Right lobe of liver (tissue), 6 donors: Measurements from ENCODE around the gene XCR1. TPM values are rescaled to one million over a fixed set of nuclear protein-coding genes. Genes with fewer than 3 reads are reported as not detected.
A peak's percentile ranks its signal among the peaks of the same experiment; 100 is the strongest.

Experiments used
- ATAC-seq, 4 donors: fragments of 200-7000 bp; cut with Tn5 transposase; one replicate each; pipeline ENCODE4 v1.9.1; 2020; ENCODE audit warnings: mild to moderate bottlenecking in 4 of 4, moderate library complexity in 4 of 4
- DNase-seq, 3 donors: peaks; one replicate each; pipeline ENCODE4 v3.0.0-alpha.2; 2020
- H3K27ac ChIP-seq, 3 donors: fragments of 200-600 bp; one replicate each; pipeline ENCODE4 v1.8.0; 2022
- H3K27me3 ChIP-seq, 2 donors: fragments of 200-600 bp; one replicate each; pipeline ENCODE4 v1.8.0; 2022
- H3K36me3 ChIP-seq, 4 donors: fragments of 200-600 bp; sonication (generic) in 1 of 4; one replicate each; pipeline versions ENCODE4 v1.5.1 to v1.8.0; 2017 to 2022; ENCODE audit warnings: control low read depth in 1 of 4
- H3K4me1 ChIP-seq, 4 donors: fragments of 200-600 bp; sonication (generic) in 1 of 4; one replicate each; pipeline versions ENCODE4 v1.5.1 to v1.8.0; 2017 to 2022; ENCODE audit warnings: control low read depth in 1 of 4
- H3K4me3 ChIP-seq, 3 donors: fragments of 200-600 bp; one replicate each; pipeline ENCODE4 v1.8.0; 2022
- H3K9me3 ChIP-seq, 4 donors: fragments of 200-600 bp; sonication (generic) in 1 of 4; one replicate each; pipeline versions ENCODE4 v1.5.1 to v1.8.0; 2017 to 2022; ENCODE audit warnings: control low read depth in 1 of 4
- POLR2A ChIP-seq: fragments of 450-650 bp; IDR thresholded peaks from one replicate; pipeline ENCODE4 v1.6.1; 2017; ENCODE audit warnings: antibody characterized with exemption, mild to moderate bottlenecking
- WGBS: methylation state at CpG from one replicate; pipeline ENCODE4 v1.1.6; 2018; ENCODE audit warnings: low coverage, low lambda C conversion rate; ENCODE audit not compliant: insufficient coverage; ENCODE audit errors: missing lambda C conversion rate; 5-methylcytosine and 5-hydroxymethylcytosine counted together
- intact Hi-C, 2 donors: fragments of 100-400 bp; cut with DNase I; formaldehyde crosslinking; loops; one replicate each; pipeline versions ENCODE4 v1.11.2 to v1.14.1; 2022
- total RNA-seq, 6 experiments: library from RNA; depleted of rRNA in 2 of 6; stranded (reverse); fragments of >200 nt in 2 of 6; fragmentation: NEBNext Ultra II Directional in 3 of 6; extraction: Animal tissue kit (Norgen Biotek cat#: 25700) in 3 of 6; gene quantifications; one replicate each; pipeline versions ENCODE4 v1.1.0 to v1.2.4, GENCODE V29; 2016 to 2023
- TF ChIP-seq, protein P1 (sequence below), 4 donors: fragments of 200-600 bp in 3 of 4; fragments of 450-650 bp in 1 of 4; IDR thresholded peaks; one replicate each; pipeline versions ENCODE4 v1.5.1 to v1.8.0; 2016 to 2022; ENCODE audit warnings: antibody characterized with exemption in 4 of 4, mild to moderate bottlenecking in 2 of 4
- donor health status: DM: no; HTN: yes; CAD: no.
- donor health status: DM: no; HTN: no; CAD: no.
- donor health status: DM: no; HTN: no; CAD: no.
- donor health status: DM: no; HTN: yes; CAD: no.
- donor health status: DM: no; HTN: yes; CAD: no.

XCR1 gene
- total RNA-seq, 6 experiments from 2014 or later, result 0.02 to 0.06 (median 0.04) TPM; not detected in 3

DNA sequence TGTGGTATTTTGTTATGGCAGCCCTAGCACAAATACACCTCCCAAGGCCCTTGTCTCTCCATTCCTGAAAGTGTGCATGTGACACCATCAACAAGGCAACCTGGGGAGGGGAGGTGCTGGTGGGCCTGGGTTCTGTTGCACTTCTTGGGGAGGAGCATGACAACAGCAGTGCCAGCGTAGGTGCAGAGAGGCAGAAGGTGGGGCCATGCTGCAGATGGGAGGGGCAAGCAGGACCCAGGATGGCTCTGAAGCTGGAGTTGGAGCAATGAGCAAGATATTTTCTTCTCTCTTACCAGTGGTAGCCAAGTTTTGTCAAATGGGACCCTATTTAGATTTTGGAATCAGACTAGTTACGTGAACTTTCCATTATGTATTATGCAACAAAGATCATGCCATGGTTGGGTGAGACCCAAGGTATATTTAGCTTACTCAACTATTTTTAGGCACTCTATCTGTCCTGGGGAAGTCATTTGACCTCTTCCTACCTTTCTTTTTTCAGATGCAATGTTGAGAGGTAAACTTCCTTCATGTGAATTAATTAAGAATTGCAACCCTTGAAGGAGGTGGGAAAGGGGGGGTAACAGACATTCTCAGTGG, 35.1 kb downstream of the XCR1 start:
- TF ChIP-seq, protein P1, sequence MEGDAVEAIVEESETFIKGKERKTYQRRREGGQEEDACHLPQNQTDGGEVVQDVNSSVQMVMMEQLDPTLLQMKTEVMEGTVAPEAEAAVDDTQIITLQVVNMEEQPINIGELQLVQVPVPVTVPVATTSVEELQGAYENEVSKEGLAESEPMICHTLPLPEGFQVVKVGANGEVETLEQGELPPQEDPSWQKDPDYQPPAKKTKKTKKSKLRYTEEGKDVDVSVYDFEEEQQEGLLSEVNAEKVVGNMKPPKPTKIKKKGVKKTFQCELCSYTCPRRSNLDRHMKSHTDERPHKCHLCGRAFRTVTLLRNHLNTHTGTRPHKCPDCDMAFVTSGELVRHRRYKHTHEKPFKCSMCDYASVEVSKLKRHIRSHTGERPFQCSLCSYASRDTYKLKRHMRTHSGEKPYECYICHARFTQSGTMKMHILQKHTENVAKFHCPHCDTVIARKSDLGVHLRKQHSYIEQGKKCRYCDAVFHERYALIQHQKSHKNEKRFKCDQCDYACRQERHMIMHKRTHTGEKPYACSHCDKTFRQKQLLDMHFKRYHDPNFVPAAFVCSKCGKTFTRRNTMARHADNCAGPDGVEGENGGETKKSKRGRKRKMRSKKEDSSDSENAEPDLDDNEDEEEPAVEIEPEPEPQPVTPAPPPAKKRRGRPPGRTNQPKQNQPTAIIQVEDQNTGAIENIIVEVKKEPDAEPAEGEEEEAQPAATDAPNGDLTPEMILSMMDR (IDR thresholded peaks at IDR 0.05), result no peak
- TF ChIP-seq POLR2A, result no peak
- H3K36me3 ChIP-seq, result no peaks in the 10 kb centered on the region
- H3K9me3 ChIP-seq, result no peaks in the 10 kb centered on the region
- ATAC-seq (peak in 2 of 4 donors; percentile 7 to 13), DNase-seq (no peak)
- peak overlapping the region; percentile 25 to 97 (median 56) for H3K27ac ChIP-seq
- no peaks in the 10 kb centered on the region for H3K27me3 ChIP-seq
- intact Hi-C loops, result no loop called here
- H3K4me1 ChIP-seq, result peaks cover 0 to 61% (median 29%) of the 10 kb centered on the region in 4 donors
- 31% methylated on average over 2 of the region's 2 CpGs for WGBS
- no peak overlapping the region for H3K4me3 ChIP-seq

DNA sequence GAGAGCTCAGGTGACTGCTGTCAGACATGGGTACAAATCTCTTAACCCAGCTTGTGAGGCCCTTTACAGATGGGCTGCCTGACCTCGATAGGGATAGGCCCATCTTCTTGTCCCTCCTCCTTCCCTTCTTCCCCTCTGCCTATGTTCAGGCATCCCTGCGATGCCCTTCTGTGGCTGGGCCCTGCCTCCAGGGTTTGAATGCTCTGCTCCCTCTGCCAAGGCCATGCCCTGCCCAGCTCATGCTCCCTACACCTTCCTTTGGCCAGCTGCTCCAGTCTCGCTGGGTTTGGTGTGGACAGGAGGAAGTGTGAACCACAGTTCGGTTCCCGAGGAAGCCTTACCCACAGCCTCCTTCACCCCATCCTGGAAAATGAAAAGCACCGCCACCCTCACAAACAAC, 35.9 kb downstream of the XCR1 start:
- intact Hi-C loops, result no loop called here
- Histone ChIP-seq H3K27me3 (no peaks in the 10 kb centered on the region), H3K36me3 (no peaks in the 10 kb centered on the region), H3K4me3 (no peak overlapping the region), H3K9me3 (no peaks in the 10 kb centered on the region), H3K27ac (peak overlapping the region in 1 of 3 donors; percentile 12), H3K4me1 (peaks cover 0 to 70% (median 34%) of the 10 kb centered on the region in 4 donors)
- DNase-seq, result no peak
- 84% methylated on average over 6 of the region's 6 CpGs for WGBS
- ATAC-seq, result no peak
- TF ChIP-seq POLR2A, result no peak
- TF ChIP-seq, protein P1 (IDR thresholded peaks at IDR 0.05), result no peak

DNA sequence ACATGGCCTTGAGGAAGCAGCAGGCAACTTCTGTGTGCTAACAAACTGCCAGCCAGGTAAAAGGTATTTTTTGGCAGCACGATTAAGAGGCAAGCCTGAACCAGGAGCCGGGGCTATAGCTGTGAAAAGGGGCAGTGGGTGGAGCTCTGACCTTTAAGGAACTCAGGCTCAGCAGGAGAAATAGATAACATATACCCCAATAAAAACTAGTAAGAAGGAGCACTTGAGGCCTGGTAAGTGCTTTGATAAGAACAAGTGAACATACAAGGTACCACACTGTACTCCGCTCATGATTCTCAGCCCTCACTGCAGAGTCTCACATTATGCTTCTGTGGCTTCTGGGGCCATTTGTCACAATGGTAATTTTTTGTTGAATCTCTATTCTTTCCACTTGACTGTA, 37.1 kb downstream of the XCR1 start:
- ATAC-seq (no peak), DNase-seq (no peak)
- Histone ChIP-seq H3K27me3 (no peaks in the 10 kb centered on the region), H3K9me3 (no peaks in the 10 kb centered on the region), H3K36me3 (no peaks in the 10 kb centered on the region), H3K4me1 (peaks cover 0 to 82% (median 39%) of the 10 kb centered on the region in 4 donors), H3K27ac (no peak overlapping the region), H3K4me3 (no peak overlapping the region)
- TF ChIP-seq, protein P1 (IDR thresholded peaks at IDR 0.05), result no peak
- no peak for TF ChIP-seq POLR2A
- intact Hi-C loops, result no loop called here
- 33% methylated on average over 3 of the region's 3 CpGs for WGBS

DNA sequence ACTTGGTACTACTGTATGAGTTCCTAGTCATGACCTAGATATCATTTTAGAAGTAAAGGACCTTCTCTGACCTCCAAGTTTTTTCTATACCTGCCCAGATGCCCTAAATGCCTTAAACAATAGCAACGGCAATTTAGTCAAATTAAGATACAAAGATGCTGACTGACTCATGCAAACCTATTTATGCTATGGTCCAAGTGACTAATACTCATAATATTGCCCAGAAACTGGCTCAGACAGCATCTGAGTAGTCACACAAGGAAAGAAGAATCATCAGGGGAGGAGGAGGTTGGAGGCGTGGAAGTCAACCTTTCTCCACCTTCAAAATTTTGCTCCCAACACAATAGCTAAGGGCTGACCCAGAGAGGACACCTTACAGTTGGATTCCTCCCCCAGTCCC, 38.5 kb downstream of the XCR1 start:
- Histone ChIP-seq H3K4me1 (peaks cover 0 to 82% (median 41%) of the 10 kb centered on the region in 4 donors), H3K4me3 (no peak overlapping the region), H3K9me3 (no peaks in the 10 kb centered on the region), H3K36me3 (peaks cover 0 to 4% (median 0%) of the 10 kb centered on the region in 4 donors), H3K27ac (peak overlapping the region; percentile 26 to 96 (median 94)), H3K27me3 (no peaks in the 10 kb centered on the region)
- no peak for DNase-seq
- intact Hi-C loops, result no loop called here
- ATAC-seq, result no peak
- WGBS, result 82% methylated on average over 1 of the region's 2 CpGs
- TF ChIP-seq, protein P1 (IDR thresholded peaks at IDR 0.05), result no peak
- TF ChIP-seq POLR2A, result no peak
